Muscle of back (tissue), 11 donors: ENCODE data around the gene TTLL8. TPM values are rescaled to one million over a fixed set of nuclear protein-coding genes. Genes with fewer than 3 reads are reported as not detected.

Experiments used
- DNase-seq, 3 donors: peaks; one replicate each; pipeline versions ENCODE4 v3.0.0 to v3.0.0-alpha.2; 2013
- polyA plus RNA-seq, 10 donors: library from polyadenylated mRNA; unstranded; fragments of 120-200 nt; gene quantifications; one replicate each; pipeline ENCODE4 v1.2.1, GENCODE V29; 2013; ENCODE audit not compliant: insufficient read length in 10 of 10

TTLL8 gene
- polyA plus RNA-seq, 10 donors: not detected

DNA sequence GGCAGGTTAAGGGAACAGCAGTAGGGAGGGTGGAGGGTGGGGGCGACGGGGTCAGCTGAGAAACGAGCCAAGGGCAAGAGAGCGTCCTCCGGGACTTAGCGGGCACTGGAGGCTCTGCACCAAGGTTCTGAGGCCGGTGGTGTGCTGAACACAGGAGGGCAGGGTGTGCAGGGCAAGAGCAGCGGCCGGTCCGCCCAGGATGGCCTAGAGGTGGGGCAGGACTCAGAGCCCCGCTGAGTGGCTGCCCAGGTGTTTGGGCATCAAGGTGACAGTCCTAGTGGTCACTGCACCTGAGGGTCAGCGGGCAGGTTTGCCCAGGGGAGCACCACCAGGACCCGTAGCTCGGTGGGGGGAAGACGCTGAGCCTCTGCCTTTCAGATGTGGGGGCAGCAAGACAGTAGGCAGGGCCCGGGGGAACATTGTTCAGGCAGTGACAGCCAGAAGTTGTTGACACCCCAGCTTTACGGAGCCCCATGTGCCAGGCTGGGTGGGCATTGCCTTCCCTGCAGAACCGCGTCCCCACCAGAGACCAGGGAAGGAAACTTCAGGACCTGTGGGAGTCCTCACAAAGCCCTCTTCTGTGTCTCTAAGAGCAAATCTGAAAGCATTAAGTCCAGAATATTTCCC, 4.5 kb upstream of the TTLL8 start:
- no peak for DNase-seq

- no peak for DNase-seq
These were observed 3.8 kb upstream of the TTLL8 start for GRCh38 chr22:50061824-50062355.

- no peak for DNase-seq
These were observed 3.2 kb upstream of the TTLL8 start for GRCh38 chr22:50061141-50061823.

- no peak for DNase-seq
These were observed 2.5 kb upstream of the TTLL8 start for GRCh38 chr22:50060441-50061140.

- no peak for DNase-seq
These were observed 1.8 kb upstream of the TTLL8 start for GRCh38 chr22:50059881-50060262.

DNA sequence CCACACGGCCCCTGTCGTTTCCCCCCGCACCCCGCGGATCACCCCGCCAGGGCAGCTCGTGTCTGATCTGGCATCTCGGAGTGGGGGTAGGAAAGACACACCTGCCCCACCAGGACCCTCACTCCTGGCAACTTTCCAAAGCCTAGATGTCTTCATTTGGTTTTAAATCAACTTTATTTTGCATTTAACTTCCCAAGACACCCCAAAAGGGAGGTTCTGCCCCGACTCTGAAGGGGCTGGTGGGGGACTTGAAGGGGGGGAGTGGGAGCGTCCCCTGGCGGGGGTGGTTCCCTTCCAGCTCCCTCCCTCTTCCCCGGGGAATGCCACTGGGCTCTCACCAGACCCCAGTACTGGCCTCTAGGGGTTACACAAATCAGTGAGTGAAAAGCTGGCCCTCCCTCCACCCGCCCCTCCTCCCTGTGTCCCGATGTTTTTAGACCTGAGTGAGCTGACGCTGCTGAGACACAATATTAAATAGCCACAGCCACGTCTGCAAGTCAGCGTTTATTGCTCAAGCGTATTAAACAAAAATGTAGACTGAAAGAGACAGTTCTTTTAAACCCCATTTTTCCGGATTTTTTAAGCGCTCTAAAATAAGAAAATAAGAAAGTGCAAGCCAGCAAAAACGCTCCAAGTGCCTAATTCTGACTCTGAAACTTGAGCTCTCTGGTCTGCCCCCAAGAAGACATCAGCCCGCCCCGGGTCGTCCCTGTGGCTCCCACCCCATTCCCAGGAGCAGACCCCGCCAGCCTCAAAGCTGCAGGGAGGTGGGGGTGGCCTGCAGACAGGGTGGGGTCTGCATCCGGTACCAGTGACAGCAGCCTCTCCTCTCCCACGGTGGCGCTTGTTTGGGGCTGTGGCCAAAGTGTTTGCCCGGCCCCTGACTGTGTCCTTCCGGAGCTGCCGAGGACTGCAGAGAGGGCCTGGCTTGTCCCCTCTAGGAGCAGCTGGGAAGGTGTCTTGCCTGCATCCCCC, 1.1 kb upstream of the TTLL8 start:
- peak in 2 of 3 donors; percentile 16 to 53 for DNase-seq

- DNase-seq: no peak
These were observed 629 bp downstream of the TTLL8 start for GRCh38 chr22:50057278-50058060.

- no peak for DNase-seq
These were observed 1.7 kb downstream of the TTLL8 start for GRCh38 chr22:50056214-50056972.

DNA sequence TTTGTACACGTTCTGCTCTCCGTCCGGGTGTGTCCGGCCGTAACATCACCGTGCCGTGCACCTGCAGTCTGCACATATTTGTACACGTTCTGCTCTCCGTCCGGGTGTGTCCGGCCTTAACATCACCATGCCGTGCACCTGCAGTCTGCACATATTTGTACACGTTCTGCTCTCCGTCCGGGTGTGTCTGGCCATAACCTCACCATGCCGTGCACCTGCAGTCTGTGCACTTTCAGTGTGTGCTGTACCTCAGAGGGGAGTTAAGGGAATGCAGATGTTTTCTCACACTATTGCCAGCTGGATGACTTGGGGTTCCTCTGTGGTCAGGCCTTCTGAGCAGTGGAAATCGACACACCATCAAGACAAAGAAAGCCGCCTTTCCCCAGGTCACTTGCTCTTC, 4.2 kb downstream of the TTLL8 start:
- DNase-seq: no peak

GRCh38 chr22:50051930-50052329, 6.2 kb downstream of the TTLL8 start:
- DNase-seq: no peak

- no peak for DNase-seq
These were observed 8.6 kb downstream of the TTLL8 start for GRCh38 chr22:50049299-50050195.

GRCh38 chr22:50048836-50049235, 9.3 kb downstream of the TTLL8 start:
- no peak for DNase-seq

DNA sequence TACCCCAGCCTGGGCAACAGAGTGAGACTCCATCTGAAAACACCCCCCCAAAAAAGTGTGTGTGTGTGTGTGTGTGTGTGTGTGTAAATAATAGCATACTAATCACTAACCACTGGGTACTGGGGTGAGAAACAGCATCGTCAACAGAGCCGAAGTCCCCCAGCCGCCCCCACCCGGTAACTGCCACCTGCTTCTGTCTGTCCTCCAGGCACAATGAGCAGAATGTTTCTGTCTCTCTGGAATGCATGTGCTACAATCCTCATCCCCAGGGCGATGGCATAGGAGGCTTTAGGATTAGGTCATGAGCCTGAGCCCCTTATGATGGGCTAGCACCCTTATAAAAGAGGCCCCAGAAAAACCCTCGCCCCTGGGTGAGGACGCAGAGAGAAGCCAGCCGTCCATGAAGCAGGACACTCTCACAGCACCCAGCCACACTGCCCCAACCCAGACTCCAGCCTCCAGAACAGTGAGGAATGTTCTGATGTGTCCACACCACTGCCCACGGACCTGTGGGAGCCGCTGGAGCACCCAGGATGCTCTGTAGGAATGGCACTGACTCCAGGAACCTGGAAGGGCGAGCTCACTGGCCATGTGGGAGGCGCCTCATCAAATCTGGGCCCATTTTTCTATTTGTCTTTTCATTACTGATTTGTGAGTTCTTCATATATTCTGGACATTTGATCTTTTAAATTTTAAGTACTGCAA, 9.9 kb downstream of the TTLL8 start:
- peak in 1 of 3 donors; percentile 37 for DNase-seq

DNA sequence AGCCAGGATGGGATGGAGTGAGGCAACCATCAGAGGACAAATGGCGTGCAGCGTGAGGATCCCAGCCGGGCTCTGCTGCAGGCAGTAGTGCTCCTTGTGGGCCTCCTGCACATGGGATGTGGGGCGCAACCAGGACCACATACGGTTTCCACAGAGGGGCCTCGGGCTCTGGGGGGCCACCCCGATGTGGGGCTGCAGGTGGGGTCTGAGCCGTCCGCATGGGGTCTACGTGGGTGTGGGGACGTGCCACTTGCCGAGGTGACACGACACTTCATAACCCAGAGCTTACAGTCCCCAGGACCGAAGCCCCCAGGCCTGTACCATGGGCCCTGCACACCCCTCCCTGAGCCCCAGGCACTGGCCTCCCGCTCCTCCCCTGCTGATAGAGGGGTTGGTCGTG, 10.8 kb downstream of the TTLL8 start:
- DNase-seq: no peak

- DNase-seq: no peak
These were observed 11.4 kb downstream of the TTLL8 start for GRCh38 chr22:50046481-50047245.

DNA sequence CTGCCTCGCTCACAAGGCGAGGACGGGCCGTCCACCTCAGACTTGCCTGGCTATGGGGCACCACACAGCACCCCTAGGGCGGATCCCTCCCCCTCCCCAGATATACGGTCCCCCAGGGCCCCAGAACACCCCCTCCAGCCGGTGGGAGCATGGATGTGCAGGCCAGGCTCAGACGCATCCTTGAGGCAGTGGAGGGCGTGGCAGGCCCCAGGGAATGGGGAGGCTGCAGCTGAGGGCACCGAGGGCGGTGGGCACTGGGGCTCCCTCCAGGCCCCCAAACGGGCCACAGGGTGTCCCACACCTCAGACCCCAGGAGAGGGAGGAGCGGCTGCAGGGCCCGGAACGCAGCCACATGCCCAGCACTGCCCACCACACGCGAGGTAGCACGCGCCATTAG, 12.1 kb downstream of the TTLL8 start:
- no peak for DNase-seq

- DNase-seq: no peak
These were observed 12.7 kb downstream of the TTLL8 start for GRCh38 chr22:50045211-50046018.
